Measurements from ENCODE around the gene FITM2.

The FITM2 gene

DNA sequence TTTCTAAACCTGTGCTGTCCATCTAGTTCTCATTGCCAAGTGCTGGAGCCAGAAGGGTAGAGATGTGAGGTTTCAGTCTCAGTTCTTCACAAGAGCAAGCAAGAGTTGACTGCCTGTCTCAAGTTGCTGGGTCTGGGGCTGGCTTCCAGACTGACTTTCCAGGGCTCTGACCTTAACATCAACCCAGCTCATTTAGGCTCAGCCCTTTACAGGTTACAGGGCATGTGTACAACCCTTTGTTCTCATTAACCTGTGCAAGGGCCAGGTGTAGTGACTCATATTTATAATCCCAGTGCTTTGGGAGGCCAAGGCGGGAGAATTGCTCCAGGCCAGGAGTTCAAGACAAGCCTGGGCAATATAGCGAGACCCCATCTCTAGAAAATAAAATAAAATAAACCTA, 30.6 kb downstream of the FITM2 start:
- Mint-ChIP-seq H3K27me3 (no peaks in the 10 kb centered on the region), H3K4me3 (no peak overlapping the region), H3K27ac (no peak overlapping the region), H3K36me3 (ENCODE audit: low read depth) (no peaks in the 10 kb centered on the region), H3K9me3 (no peaks in the 10 kb centered on the region), H3K4me1 (ENCODE audit: low read depth) (no peaks in the 10 kb centered on the region)
- DNase-seq = no peak

DNA sequence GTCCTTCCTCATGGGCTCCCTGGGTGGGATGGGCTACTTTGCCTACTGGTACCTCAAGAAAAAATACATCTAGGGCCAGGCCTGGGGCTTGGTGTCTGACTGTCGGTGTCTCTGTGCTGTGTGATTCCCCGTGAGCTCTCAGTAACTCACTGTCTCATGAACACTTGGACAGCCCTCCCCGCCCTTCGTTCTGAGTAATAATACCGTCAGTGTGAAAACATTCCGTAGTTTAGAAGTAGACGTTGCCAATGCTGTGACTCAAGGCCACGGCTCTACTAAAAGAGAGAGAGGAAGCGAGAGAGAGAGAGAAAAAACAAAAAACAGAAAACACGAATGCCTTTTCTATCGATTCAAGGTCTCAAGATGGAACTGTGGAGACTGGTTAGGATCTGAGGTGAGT, 31.8 kb downstream of the FITM2 start:
- Mint-ChIP-seq H3K27me3 (no peaks in the 10 kb centered on the region), H3K27ac (no peak overlapping the region), H3K4me1 (ENCODE audit: low read depth) (no peaks in the 10 kb centered on the region), H3K4me3 (no peak overlapping the region), H3K36me3 (ENCODE audit: low read depth) (no peaks in the 10 kb centered on the region), H3K9me3 (no peaks in the 10 kb centered on the region)
- no peak for DNase-seq

DNA sequence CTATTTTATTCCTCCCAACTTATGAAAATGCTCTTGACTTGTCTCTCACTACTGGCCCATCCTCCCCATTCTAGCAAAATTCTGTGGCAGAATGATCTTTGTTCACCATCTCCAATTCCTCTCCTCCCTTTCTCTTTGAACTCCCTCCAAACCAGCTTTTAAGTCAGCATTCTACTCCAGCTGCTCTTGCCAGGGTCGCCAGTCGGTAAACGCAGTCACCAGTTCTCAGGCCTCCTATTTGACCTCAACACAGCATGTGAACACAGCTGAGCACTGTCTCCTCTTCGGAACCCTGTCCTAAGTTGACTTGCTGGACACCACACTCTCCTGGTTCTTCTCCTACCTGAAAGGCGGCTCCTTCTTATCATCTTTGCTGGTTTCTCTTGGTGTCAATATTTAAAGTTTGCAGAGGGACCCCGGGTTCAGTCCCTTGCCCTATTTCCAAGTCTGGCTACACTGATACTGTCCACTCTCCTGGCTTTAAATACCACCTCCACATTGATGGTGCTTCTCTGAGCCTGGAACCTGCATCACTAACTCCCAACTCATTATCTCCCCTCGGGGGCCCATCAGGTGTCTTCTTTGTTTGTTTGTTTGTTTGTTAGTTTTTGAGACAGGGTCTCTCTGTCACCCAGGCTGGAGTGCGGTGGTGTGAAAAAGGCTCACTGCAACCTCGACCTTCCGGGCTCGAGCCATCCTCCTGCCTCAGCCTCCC, 36.5 kb downstream of the FITM2 start:
- Mint-ChIP-seq H3K9me3 (no peaks in the 10 kb centered on the region), H3K27ac (no peak overlapping the region), H3K4me3 (no peak overlapping the region), H3K36me3 (ENCODE audit: low read depth) (peaks cover 3% of the 10 kb centered on the region), H3K27me3 (no peaks in the 10 kb centered on the region), H3K4me1 (ENCODE audit: low read depth) (no peaks in the 10 kb centered on the region)
- no peak for DNase-seq

DNA sequence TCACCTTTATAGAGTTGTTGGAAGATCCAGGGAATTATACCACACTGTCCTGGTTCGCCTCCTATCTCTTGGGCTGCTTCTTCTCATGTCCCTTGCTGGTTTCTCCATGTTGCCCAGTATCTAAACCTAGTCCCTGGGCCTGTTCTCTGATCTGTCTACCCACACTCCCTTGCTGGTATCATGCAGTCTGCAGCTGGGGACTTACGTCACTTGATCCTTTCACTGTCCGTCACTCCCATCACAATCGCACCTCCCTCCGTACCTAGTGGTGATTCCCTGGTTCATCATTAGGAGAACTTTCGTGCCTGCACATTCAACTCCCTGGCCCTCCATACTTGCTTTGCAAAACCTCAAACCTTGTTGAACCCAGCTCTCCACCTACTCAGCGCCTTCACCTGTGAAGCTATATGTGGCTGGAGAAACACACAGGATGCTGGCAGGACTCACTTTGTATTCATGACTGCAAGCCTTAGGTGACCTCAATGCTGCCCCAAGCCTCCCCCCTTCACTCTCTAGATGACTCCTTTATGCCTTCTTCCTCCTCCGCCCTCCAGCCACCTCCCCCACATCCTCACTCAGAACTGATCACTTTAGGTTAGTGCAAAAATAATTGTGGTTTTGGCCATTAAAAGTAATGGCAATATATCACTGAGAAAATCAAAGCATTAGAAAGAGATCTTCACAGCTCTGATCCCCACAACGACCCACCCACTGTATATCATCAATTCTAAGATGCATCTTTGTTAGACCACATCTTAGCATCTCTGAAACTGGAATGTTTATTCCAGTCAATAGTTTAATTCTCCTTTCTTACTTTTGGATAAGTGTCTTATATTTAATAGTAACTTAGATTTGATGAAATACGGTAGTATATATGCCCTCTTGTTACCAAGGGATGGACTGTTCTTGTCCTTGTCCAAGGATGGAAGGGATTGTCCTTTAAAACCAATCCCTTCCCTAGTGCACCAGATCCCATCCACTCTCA, 37.5 kb downstream of the FITM2 start:
- Mint-ChIP-seq H3K9me3 (no peaks in the 10 kb centered on the region), H3K27me3 (no peaks in the 10 kb centered on the region), H3K36me3 (ENCODE audit: low read depth) (peaks cover 6% of the 10 kb centered on the region), H3K27ac (no peak overlapping the region), H3K4me1 (ENCODE audit: low read depth) (no peaks in the 10 kb centered on the region), H3K4me3 (no peak overlapping the region)
- DNase-seq = no peak

DNA sequence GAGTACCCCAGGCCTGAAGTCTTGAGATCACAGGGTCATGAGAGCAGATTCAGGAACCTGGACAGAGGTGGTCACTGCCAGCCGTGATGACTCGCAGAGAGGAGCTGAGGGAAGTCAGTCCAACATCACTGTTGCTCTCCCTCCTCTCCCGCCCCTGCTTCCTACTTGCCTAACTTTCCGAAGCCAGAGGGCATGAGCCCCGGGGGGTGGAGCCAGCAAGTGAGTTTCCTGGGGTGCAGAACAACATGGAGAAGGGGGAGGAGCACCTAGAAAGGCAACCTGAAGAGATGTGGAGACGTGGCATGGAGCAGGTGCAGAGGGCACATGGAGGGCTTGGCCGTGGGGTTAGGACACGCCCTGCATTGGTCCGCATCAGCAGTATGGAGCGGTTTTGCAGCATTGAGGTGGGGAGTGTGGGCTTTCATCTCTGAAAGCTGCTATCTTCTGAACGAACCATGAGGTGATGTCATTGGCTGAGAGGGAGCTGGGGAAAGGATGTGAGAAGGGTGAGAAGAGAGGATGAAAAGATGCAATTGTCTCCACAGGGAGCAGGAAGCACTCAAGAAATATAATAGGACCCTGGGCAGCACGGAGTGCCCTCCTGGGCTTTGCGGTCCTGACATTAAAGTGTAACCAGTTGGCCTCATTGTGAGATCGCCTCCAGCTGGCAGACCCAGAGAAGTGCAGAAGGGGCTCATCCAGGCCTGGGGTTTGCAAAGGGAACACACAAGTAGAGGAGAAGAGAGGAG, 38.9 kb downstream of the FITM2 start:
- peaks cover 6% of the 10 kb centered on the region for H3K36me3 Mint-ChIP-seq (ENCODE audit: low read depth)
- no peaks in the 10 kb centered on the region for H3K9me3 Mint-ChIP-seq
- DNase-seq = no peak
- H3K27me3 Mint-ChIP-seq = no peaks in the 10 kb centered on the region
- H3K4me3 Mint-ChIP-seq = no peak overlapping the region
- H3K27ac Mint-ChIP-seq = no peak overlapping the region
- H3K4me1 Mint-ChIP-seq (ENCODE audit: low read depth) = no peaks in the 10 kb centered on the region

DNA sequence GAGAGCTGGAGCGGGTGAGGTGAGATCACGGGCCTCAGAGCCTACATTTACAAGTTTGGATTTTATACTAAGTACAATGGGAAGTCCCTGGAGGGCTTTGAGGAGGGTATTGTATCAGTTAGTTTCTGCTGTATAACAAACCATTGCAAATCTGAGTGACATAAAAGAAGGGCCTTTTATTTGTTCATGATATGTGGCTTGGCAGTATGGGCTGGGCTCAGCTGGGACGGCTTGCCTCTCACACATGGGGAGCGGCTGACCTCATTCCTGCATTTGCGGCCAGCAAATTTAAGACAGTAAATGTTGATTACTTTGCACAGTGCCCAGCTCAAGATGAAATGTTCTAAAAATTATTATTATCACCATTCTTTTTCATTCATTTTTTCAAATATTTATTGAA, 42.2 kb downstream of the FITM2 start:
- Mint-ChIP-seq H3K27ac (no peak overlapping the region), H3K4me3 (no peak overlapping the region), H3K9me3 (no peaks in the 10 kb centered on the region), H3K27me3 (no peaks in the 10 kb centered on the region), H3K4me1 (ENCODE audit: low read depth) (no peaks in the 10 kb centered on the region), H3K36me3 (ENCODE audit: low read depth) (peaks cover 6% of the 10 kb centered on the region)
- DNase-seq = no peak

DNA sequence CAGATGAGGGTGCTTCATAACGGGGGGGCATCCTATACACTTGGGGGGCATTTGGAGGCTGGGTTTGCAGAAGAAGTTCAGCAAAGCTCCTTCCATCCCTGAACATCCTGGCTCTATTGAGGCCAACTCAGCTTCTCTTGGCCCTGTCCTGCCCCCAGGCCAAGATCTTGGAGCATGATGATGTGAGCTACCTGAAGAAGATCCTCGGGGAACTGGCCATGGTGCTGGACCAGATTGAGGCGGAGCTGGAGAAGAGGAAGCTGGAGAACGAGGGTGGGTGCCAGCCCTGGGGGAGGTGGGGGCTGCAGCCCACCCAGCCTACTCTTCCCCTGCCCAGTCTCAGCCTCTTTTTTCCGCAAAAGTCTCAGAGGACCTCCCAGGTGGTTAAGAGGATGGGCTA, 46.7 kb downstream of the FITM2 start:
- Mint-ChIP-seq H3K4me3 (no peak overlapping the region), H3K27ac (no peak overlapping the region), H3K9me3 (no peaks in the 10 kb centered on the region), H3K36me3 (ENCODE audit: low read depth) (peaks cover 2% of the 10 kb centered on the region), H3K4me1 (ENCODE audit: low read depth) (no peaks in the 10 kb centered on the region), H3K27me3 (no peaks in the 10 kb centered on the region)
- no peak for DNase-seq

DNA sequence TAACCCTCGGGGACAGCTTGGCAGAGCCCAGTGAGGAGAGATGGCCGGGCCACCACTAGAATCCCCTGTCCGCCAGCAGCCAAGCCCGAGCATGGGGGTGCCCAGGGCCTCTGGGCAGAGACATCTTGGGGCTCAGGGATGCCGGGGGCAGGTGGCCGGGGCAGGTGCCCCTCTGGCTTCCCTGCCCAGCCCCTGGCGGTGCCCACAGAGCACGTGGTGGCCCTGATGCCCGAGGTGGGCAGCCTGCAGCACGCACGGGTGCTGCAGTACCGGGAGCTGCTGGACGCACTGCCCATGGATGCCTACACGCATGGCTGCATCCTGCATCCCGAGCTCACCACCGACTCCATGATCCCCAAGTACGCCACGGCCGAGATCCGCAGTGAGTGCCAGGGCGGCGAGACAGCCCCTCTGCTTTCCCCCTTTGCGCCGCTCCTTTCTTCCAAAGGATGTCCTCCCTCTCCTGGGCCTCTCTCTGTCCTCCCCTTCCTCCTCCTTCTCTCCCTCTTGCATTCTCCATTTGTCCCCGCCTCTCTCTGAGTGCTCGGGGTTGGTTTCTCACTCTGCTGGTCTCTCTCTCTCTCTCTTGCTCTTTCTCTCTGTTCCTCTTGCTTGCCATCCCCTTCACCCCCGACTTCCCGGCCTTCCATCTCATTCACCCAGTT, 52.6 kb downstream of the FITM2 start:
- no peak overlapping the region for H3K4me3 Mint-ChIP-seq
- H3K9me3 Mint-ChIP-seq = no peaks in the 10 kb centered on the region
- no peaks in the 10 kb centered on the region for H3K27me3 Mint-ChIP-seq
- H3K4me1 Mint-ChIP-seq (ENCODE audit: low read depth) = no peaks in the 10 kb centered on the region
- DNase-seq = no peak
- no peak overlapping the region for H3K27ac Mint-ChIP-seq
- H3K36me3 Mint-ChIP-seq (ENCODE audit: low read depth) = no peaks in the 10 kb centered on the region

DNA sequence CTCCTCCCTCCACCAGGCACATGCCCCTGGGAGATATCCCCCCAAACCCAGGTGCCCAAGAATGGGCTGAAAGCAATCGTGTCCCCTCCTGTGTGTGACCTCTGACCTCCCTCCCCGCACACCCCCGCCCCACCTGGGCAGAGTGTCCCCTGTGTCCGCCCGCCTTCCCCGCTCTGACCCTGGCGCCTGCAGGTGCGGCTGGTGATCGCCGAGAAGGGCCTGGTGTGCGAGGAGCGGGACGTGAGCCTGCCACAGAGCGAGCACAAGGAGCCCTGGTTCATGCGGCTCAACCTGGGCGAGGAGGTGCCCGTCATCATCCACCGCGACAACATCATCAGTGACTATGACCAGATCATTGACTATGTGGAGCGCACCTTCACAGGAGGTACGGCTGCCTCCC, 54.0 kb downstream of the FITM2 start:
- no peaks in the 10 kb centered on the region for H3K4me1 Mint-ChIP-seq (ENCODE audit: low read depth)
- no peak overlapping the region for H3K27ac Mint-ChIP-seq
- DNase-seq = no peak
- H3K9me3 Mint-ChIP-seq = no peaks in the 10 kb centered on the region
- no peaks in the 10 kb centered on the region for H3K27me3 Mint-ChIP-seq
- H3K36me3 Mint-ChIP-seq (ENCODE audit: low read depth) = no peaks in the 10 kb centered on the region
- no peak overlapping the region for H3K4me3 Mint-ChIP-seq

DNA sequence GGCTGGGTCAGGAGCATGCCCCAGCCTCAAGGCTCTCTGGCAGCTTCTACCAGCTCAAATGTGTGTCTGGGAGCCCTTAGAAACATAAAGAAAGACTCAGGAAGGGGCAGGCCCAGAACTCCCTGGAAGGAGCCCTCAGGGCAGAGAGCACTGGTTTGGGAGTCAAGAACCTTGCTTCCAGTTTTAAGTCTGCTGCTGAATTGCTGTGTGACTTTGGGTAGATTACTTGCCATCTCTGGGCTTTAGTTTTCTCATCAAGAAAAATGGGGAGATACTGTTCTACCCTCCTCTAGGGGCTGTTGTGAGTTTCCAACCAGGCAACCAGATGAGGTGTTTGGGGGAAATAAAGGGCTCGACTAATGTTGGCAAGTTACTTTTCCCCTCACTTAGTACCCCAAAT, 55.1 kb downstream of the FITM2 start:
- DNase-seq = no peak
- Mint-ChIP-seq H3K4me3 (no peak overlapping the region), H3K27me3 (no peaks in the 10 kb centered on the region), H3K27ac (no peak overlapping the region), H3K4me1 (ENCODE audit: low read depth) (no peaks in the 10 kb centered on the region), H3K9me3 (no peaks in the 10 kb centered on the region), H3K36me3 (ENCODE audit: low read depth) (no peaks in the 10 kb centered on the region)

DNA sequence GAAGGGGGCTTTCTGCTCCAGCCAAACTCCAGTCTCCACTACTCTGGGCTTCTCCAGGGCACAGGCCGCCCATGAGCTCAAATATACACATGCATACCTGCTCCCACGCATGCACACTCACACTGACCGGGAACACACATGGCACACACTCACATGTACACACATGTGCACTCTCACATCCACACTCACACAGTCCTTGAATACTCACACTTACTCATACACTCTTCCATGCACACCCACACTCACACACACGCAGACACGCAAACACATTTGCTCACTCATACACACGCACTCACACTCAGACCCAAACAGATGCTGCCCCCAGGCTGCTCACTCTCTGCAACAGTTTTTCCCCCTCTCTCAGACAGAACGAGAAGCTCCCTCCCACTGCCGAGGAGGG, 56.9 kb downstream of the FITM2 start:
- Mint-ChIP-seq H3K27me3 (peaks cover 9% of the 10 kb centered on the region), H3K9me3 (no peaks in the 10 kb centered on the region), H3K36me3 (ENCODE audit: low read depth) (no peaks in the 10 kb centered on the region), H3K4me3 (no peak overlapping the region), H3K27ac (no peak overlapping the region), H3K4me1 (ENCODE audit: low read depth) (no peaks in the 10 kb centered on the region)
- no peak for DNase-seq

DNA sequence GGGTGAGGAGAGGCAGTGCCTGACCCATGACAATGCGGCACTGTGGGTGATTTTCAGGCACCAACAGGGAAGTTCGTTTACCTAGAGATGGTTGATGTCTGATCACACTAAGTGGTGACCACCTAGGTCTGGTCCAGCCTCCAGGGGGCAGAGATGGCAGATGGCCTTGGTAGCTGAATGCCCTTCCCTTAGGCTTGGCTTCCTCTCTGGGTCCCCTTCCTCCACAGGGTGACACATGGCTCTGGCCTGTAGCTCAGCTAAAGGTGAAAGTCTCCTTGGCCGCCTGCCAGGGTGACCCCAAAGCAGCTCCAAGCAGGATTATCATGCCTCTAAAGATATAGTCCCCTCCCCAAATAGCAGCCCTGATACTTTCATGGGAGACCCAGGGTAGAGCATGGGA, 57.5 kb downstream of the FITM2 start:
- Mint-ChIP-seq H3K27ac (no peak overlapping the region), H3K9me3 (no peaks in the 10 kb centered on the region), H3K4me1 (ENCODE audit: low read depth) (no peaks in the 10 kb centered on the region), H3K36me3 (ENCODE audit: low read depth) (no peaks in the 10 kb centered on the region), H3K27me3 (peaks cover 15% of the 10 kb centered on the region), H3K4me3 (no peak overlapping the region)
- DNase-seq = no peak

All from activated T-cell treated with anti-CD3 and anti-CD28 coated beads, Interleukin-2, amount 50 U/mL, for 24 hours (primary cell).